IMR-90 (cell line): ENCODE data around the gene KCNMB2. TPM values are rescaled to one million over a fixed set of nuclear protein-coding genes. Genes with fewer than 3 reads are reported as not detected.

ENCODE experiments used
- ATAC-seq: fragments of 200-7000 bp; cut with Tn5 transposase; 2 replicates; pipeline ENCODE4 v1.9.1; 2020; ENCODE audit warnings: low read depth, mild to moderate bottlenecking, moderate library complexity
- BruUV-seq: library from RNA; stranded (reverse); fragments of 400-500 nt; replicated peaks from 2 replicates; lab custom pipeline; 2021; lab: Mats Ljungman, UMichigan
- CTCF ChIA-PET: fragments of 300-600 bp; formaldehyde crosslinking; extraction: SDS; loops from one replicate; lab custom pipeline; 2021; ENCODE audit warnings: antibody characterized with exemption; lab: Yijun Ruan, JAX
- POLR2A ChIA-PET: fragments of 300-600 bp; sonication (Branson Sonifier 250); formaldehyde crosslinking; loops from one replicate; lab custom pipeline; 2022; ENCODE audit warnings: antibody characterized with exemption; ENCODE audit not compliant: unreplicated experiment; lab: Charles Lee
- DNase-seq: peaks from one replicate; pipeline ENCODE4 v3.0.0; 2013
- H2AFZ ChIP-seq: replicated peaks from 2 replicates; pipeline ENCODE3; 2013; ENCODE audit warnings: low read length, mild to moderate bottlenecking; ENCODE audit not compliant: poor library complexity
- H2AK5ac ChIP-seq: 2 replicates; pipeline ENCODE4 v1.6.1; 2013; ENCODE audit warnings: low read depth, low read length, inconsistent platforms
- H2AK9ac ChIP-seq: replicated peaks from 2 replicates; pipeline ENCODE3; 2013; ENCODE audit warnings: mild to moderate bottlenecking, low read depth, low read length, moderate library complexity; ENCODE audit not compliant: poor library complexity
- H2BK120ac ChIP-seq: 2 replicates; pipeline ENCODE4 v1.6.1; 2013; ENCODE audit warnings: low read depth, low read length, inconsistent platforms
- H2BK15ac ChIP-seq: 3 replicates; pipeline ENCODE4 v1.6.1; 2013; ENCODE audit warnings: low read depth, low read length, inconsistent platforms
- H2BK20ac ChIP-seq: 2 replicates; pipeline ENCODE4 v1.6.1; 2013; ENCODE audit warnings: low read depth, mild to moderate bottlenecking, inconsistent platforms, low read length, moderate library complexity
- H2BK5ac ChIP-seq: 2 replicates; pipeline ENCODE4 v1.6.1; 2013; ENCODE audit warnings: mild to moderate bottlenecking, low read depth, low read length, inconsistent platforms; ENCODE audit not compliant: poor library complexity, severe bottlenecking
- H3K14ac ChIP-seq: replicated peaks from 2 replicates; pipeline ENCODE4 v1.6.1; 2013; ENCODE audit warnings: low read depth, low read length, inconsistent platforms
- H3K18ac ChIP-seq: 2 replicates; pipeline ENCODE4 v1.6.1; 2013; ENCODE audit warnings: low read depth, low read length, control low read depth
- H3K23ac ChIP-seq: 2 replicates; pipeline ENCODE4 v1.6.1; 2013; ENCODE audit warnings: low read depth, low read length, inconsistent platforms
- H3K27ac ChIP-seq: 2 replicates; pipeline ENCODE4 v1.5.1; 2013; ENCODE audit warnings: mild to moderate bottlenecking, control low read depth, low read length; ENCODE audit not compliant: insufficient read depth
- H3K27me3 ChIP-seq: 2 replicates; pipeline ENCODE4 v1.6.1; 2013; ENCODE audit warnings: low read length; ENCODE audit not compliant: control insufficient read depth, insufficient read depth
- H3K36me3 ChIP-seq: 2 replicates; pipeline ENCODE4 v1.6.1; 2013; ENCODE audit warnings: low read length, mixed read lengths; ENCODE audit not compliant: control insufficient read depth, insufficient read depth
- H3K4ac ChIP-seq: 2 replicates; pipeline ENCODE4 v1.6.1; 2013; ENCODE audit warnings: low read depth, low read length, inconsistent platforms
- H3K4me1 ChIP-seq: 2 replicates; pipeline ENCODE4 v1.6.1; 2013; ENCODE audit warnings: low read length, mixed read lengths; ENCODE audit not compliant: control insufficient read depth, insufficient read depth
- H3K4me2 ChIP-seq: 2 replicates; pipeline ENCODE4 v1.6.1; 2013; ENCODE audit warnings: low read depth, mild to moderate bottlenecking, control low read depth, low read length, moderate library complexity
- H3K4me3 ChIP-seq: 2 replicates; pipeline ENCODE4 v1.5.1; 2013; ENCODE audit warnings: low read depth, mild to moderate bottlenecking, control low read depth, low read length, moderate library complexity; ENCODE audit not compliant: insufficient read depth
- H3K56ac ChIP-seq: 2 replicates; pipeline ENCODE4 v1.6.1; 2013; ENCODE audit warnings: low read length, inconsistent platforms; ENCODE audit not compliant: insufficient read depth; ENCODE audit errors: extremely low read depth
- H3K79me1 ChIP-seq, 2 experiments: 2 replicates each; pipeline ENCODE4 v1.6.1; 2013; ENCODE audit warnings: low read length in 2 of 2, inconsistent platforms in 1 of 2, low read depth in 1 of 2
- H3K9ac ChIP-seq: 2 replicates; pipeline ENCODE4 v1.6.1; 2013; ENCODE audit warnings: low read depth, low read length, control low read depth
- H3K9me1 ChIP-seq: 2 replicates; pipeline ENCODE4 v1.6.1; 2013; ENCODE audit warnings: low read length, inconsistent platforms; ENCODE audit not compliant: insufficient read depth
- H3K9me3 ChIP-seq: 2 replicates; pipeline ENCODE4 v1.6.1; 2013; ENCODE audit warnings: low read length; ENCODE audit not compliant: control insufficient read depth, insufficient read depth
- H4K20me1 ChIP-seq: 2 replicates; pipeline ENCODE4 v1.6.1; 2013; ENCODE audit warnings: low read length, inconsistent platforms; ENCODE audit not compliant: insufficient read depth
- H4K5ac ChIP-seq: 2 replicates; pipeline ENCODE4 v1.6.1; 2013; ENCODE audit warnings: mild to moderate bottlenecking, low read depth, low read length, control low read depth
- H4K8ac ChIP-seq, 2 experiments: 2 replicates each; pipeline ENCODE4 v1.6.1; 2013; ENCODE audit warnings: low read depth in 2 of 2, low read length in 2 of 2, control low read depth in 1 of 2, inconsistent platforms in 1 of 2
- H4K91ac ChIP-seq: 2 replicates; pipeline ENCODE4 v1.6.1; 2013; ENCODE audit warnings: low read depth, low read length, inconsistent platforms; ENCODE audit not compliant: insufficient read depth
- BHLHE40 ChIP-seq: fragments of 150-350 bp; IDR thresholded peaks from 2 replicates; pipeline ENCODE4 v1.6.1; 2016; ENCODE audit warnings: mild to moderate bottlenecking, low read depth, low read length
- CEBPB ChIP-seq: IDR thresholded peaks from 2 replicates; pipeline ENCODE4 v1.6.1; 2012; ENCODE audit warnings: low read depth, low read length, improper control_type of control experiment
- CHD1 ChIP-seq: IDR thresholded peaks from 2 replicates; pipeline ENCODE4 v1.6.1; 2012; ENCODE audit warnings: low read depth, low read length, improper control_type of control experiment
- FOS ChIP-seq: fragments of 150-350 bp; IDR thresholded peaks from 2 replicates; pipeline ENCODE4 v1.6.1; 2016; ENCODE audit warnings: low read depth, low read length
- MAFK ChIP-seq: IDR thresholded peaks from 2 replicates; pipeline ENCODE4 v1.6.1; 2012; ENCODE audit warnings: low read depth, low read length, improper control_type of control experiment
- MAZ ChIP-seq: IDR thresholded peaks from 2 replicates; pipeline ENCODE4 v1.6.1; 2012; ENCODE audit warnings: low read depth, mild to moderate bottlenecking, low read length, improper control_type of control experiment, moderate library complexity, borderline replicate concordance
- MXI1 ChIP-seq: IDR thresholded peaks from 2 replicates; pipeline ENCODE4 v1.6.1; 2012; ENCODE audit warnings: low read depth, mild to moderate bottlenecking, low read length, moderate library complexity, borderline replicate concordance
- NFE2L2 ChIP-seq: fragments of 150-350 bp; IDR thresholded peaks from 2 replicates; pipeline ENCODE4 v1.6.1; 2016; ENCODE audit warnings: low read depth, mild to moderate bottlenecking, low read length
- POLR2A ChIP-seq: IDR thresholded peaks from 2 replicates; pipeline ENCODE4 v1.6.1; 2012; ENCODE audit warnings: mild to moderate bottlenecking, low read depth, low read length
- RAD21 ChIP-seq: IDR thresholded peaks from 2 replicates; pipeline ENCODE4 v1.6.1; 2012; ENCODE audit warnings: low read length, improper control_type of control experiment
- RCOR1 ChIP-seq: IDR thresholded peaks from 2 replicates; pipeline ENCODE4 v1.6.1; 2012; ENCODE audit warnings: mild to moderate bottlenecking, low read length, improper control_type of control experiment; ENCODE audit not compliant: insufficient replicate concordance
- RFX5 ChIP-seq: IDR thresholded peaks from 2 replicates; pipeline ENCODE4 v1.8.0; 2012; ENCODE audit warnings: low read depth, mild to moderate bottlenecking, low read length, moderate library complexity
- SMC3 ChIP-seq: fragments of 150-350 bp; IDR thresholded peaks from 2 replicates; pipeline ENCODE4 v1.6.1; 2016; ENCODE audit warnings: low read depth, mild to moderate bottlenecking, antibody characterized with exemption, low read length, moderate library complexity
- WGBS, 2 experiments: methylation state at CpG; one replicate each; pipeline versions ENCODE4 v1.1.5 to v1.1.7; 2013; ENCODE audit warnings: missing lambda C conversion rate in 2 of 2; ENCODE audit not compliant: insufficient read length in 1 of 2; ENCODE audit errors: extremely low coverage in 2 of 2; 5-methylcytosine and 5-hydroxymethylcytosine counted together
- dilution Hi-C: fragments of 300-500 bp; cut with HindIII; formaldehyde crosslinking; loops from one replicate; pipeline ENCODE4 v1.14.3; 2018; ENCODE audit warnings: low sequenced_read_pairs; ENCODE audit not compliant: unreplicated experiment
- in situ Hi-C: fragments of 300-500 bp; cut with MboI; formaldehyde crosslinking; loops from 3 replicates; pipeline ENCODE4 v1.14.3; 2019; ENCODE audit warnings: low sequenced_read_pairs, inconsistent platforms, mixed read lengths
- intact Hi-C: fragments of 100-400 bp; cut with micrococcal nuclease; formaldehyde crosslinking; loops from 2 replicates; pipeline ENCODE4 v1.10.0; 2022
- polyA plus RNA-seq, 3 experiments: library from polyadenylated mRNA; depleted of rRNA; stranded (reverse); fragments of >200 nt; gene quantifications; 2 replicates each; pipeline ENCODE4 v1.2.3, GENCODE V29; 2012; ENCODE audit warnings: low replicate concordance in 1 of 3
- total RNA-seq: library from RNA; depleted of rRNA; stranded (reverse); fragments of >200 nt; gene quantifications from 2 replicates; pipeline ENCODE4 v1.2.3, GENCODE V29; 2012
- TF ChIP-seq, protein P1 (sequence below): fragments of 150-350 bp; IDR thresholded peaks from 2 replicates; pipeline ENCODE4 v1.6.1; 2016; ENCODE audit warnings: low read depth, mild to moderate bottlenecking, low read length, moderate library complexity, borderline replicate concordance
- TF ChIP-seq, protein P2 (sequence below): fragments of 150-350 bp; IDR thresholded peaks from 2 replicates; pipeline ENCODE4 v1.6.1; 2017; ENCODE audit warnings: mild to moderate bottlenecking, antibody characterized with exemption, low read length, low read depth
- TF ChIP-seq, protein P3 (sequence below): conservative IDR thresholded peaks from 2 replicates; pipeline ENCODE4 v1.5.1; 2012; ENCODE audit warnings: mild to moderate bottlenecking, low read depth, low read length, improper control_type of control experiment

The KCNMB2 gene
- total and polyA plus RNA-seq, 2 of the 4 experiments (the other 2 are of a cell fraction): not detected

DNA sequence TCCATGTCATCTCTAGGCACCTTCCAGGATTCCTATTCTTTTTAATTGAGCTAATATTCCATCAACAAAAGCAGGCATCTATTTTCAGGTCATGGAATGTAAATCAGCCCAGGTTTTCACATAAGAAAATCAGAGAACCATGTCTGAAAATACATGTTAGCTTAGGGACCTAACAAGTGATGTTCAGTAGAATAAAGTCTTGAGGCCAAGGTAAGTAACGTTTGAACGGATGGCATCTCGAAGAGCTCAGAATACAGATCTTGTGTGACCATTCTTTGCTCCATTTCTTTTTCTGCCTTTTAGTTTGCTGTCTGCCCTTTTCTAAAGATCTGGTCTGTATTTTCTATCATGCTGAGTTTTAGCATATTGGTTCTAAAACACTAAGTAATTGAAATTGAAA, 16.5 kb upstream of the KCNMB2 start:
- DNase-seq (no peak), ATAC-seq (no peak)
- no peak overlapping the region for H3K23ac ChIP-seq
- H3K9ac ChIP-seq: no peak overlapping the region
- no peaks in the 10 kb centered on the region for H3K9me1 ChIP-seq
- H4K20me1 ChIP-seq: no peaks in the 10 kb centered on the region
- H3K14ac ChIP-seq: no peak overlapping the region
- dilution Hi-C loops: no loop called here
- H3K79me1 ChIP-seq: no peaks in the 10 kb centered on the region
- no peak overlapping the region for H3K27ac ChIP-seq
- H2BK5ac ChIP-seq: no peak overlapping the region
- no peak overlapping the region for H4K91ac ChIP-seq
- H3K4me2 ChIP-seq: no peak overlapping the region
- no peaks in the 10 kb centered on the region for H3K4me1 ChIP-seq
- H3K4me3 ChIP-seq: no peak overlapping the region
- H3K27me3 ChIP-seq: no peaks in the 10 kb centered on the region
- WGBS, 2 experiments: no CpG with 5 or more reads among the region's 3 CpGs
- no TSS peak for BruUV-seq
- in situ Hi-C loops: no loop called here
- no peak overlapping the region for H3K4ac ChIP-seq
- no peak overlapping the region for H2BK20ac ChIP-seq
- CTCF ChIA-PET: interaction anchor here (0.6 to 0.9 kb wide), 2 partner anchors 13 to 34 kb away, joined by 3 read pairs; no protein-coding TSS in a partner anchor
- H4K8ac ChIP-seq: no peak overlapping the region
- H2AFZ ChIP-seq: no peak overlapping the region
- no peak overlapping the region for H2AK5ac ChIP-seq
- H3K18ac ChIP-seq: no peak overlapping the region
- H2AK9ac ChIP-seq: no peak overlapping the region
- no peaks in the 10 kb centered on the region for H3K36me3 ChIP-seq
- POLR2A ChIA-PET: no interaction called here
- no peak overlapping the region for H4K5ac ChIP-seq
- H3K56ac ChIP-seq: no peak overlapping the region
- TF ChIP-seq CHD1: no peak
- no peak for TF ChIP-seq FOS
- TF ChIP-seq RFX5: no peak
- TF ChIP-seq SMC3: no peak
- TF ChIP-seq, protein P1, sequence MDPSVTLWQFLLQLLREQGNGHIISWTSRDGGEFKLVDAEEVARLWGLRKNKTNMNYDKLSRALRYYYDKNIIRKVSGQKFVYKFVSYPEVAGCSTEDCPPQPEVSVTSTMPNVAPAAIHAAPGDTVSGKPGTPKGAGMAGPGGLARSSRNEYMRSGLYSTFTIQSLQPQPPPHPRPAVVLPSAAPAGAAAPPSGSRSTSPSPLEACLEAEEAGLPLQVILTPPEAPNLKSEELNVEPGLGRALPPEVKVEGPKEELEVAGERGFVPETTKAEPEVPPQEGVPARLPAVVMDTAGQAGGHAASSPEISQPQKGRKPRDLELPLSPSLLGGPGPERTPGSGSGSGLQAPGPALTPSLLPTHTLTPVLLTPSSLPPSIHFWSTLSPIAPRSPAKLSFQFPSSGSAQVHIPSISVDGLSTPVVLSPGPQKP: no peak
- no peak for TF ChIP-seq MAZ
- no peak for TF ChIP-seq POLR2A
- TF ChIP-seq, protein P2, sequence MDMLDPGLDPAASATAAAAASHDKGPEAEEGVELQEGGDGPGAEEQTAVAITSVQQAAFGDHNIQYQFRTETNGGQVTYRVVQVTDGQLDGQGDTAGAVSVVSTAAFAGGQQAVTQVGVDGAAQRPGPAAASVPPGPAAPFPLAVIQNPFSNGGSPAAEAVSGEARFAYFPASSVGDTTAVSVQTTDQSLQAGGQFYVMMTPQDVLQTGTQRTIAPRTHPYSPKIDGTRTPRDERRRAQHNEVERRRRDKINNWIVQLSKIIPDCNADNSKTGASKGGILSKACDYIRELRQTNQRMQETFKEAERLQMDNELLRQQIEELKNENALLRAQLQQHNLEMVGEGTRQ: no peak
- no peak for TF ChIP-seq RCOR1
- no peak for TF ChIP-seq BHLHE40
- no peak for TF ChIP-seq RAD21
- TF ChIP-seq, protein P3, sequence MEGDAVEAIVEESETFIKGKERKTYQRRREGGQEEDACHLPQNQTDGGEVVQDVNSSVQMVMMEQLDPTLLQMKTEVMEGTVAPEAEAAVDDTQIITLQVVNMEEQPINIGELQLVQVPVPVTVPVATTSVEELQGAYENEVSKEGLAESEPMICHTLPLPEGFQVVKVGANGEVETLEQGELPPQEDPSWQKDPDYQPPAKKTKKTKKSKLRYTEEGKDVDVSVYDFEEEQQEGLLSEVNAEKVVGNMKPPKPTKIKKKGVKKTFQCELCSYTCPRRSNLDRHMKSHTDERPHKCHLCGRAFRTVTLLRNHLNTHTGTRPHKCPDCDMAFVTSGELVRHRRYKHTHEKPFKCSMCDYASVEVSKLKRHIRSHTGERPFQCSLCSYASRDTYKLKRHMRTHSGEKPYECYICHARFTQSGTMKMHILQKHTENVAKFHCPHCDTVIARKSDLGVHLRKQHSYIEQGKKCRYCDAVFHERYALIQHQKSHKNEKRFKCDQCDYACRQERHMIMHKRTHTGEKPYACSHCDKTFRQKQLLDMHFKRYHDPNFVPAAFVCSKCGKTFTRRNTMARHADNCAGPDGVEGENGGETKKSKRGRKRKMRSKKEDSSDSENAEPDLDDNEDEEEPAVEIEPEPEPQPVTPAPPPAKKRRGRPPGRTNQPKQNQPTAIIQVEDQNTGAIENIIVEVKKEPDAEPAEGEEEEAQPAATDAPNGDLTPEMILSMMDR: no peak
- TF ChIP-seq MXI1: no peak
- TF ChIP-seq MAFK: no peak
- TF ChIP-seq CEBPB: no peak
- TF ChIP-seq NFE2L2: no peak
- H2BK120ac ChIP-seq: no peak overlapping the region
- H2BK15ac ChIP-seq: no peak overlapping the region
- intact Hi-C loops: no loop called here
- H3K9me3 ChIP-seq: no peaks in the 10 kb centered on the region
